NOMO-1 treated with dmso at 0.1 percent for 144 hours (cell line): ENCODE results near the gene BPIFB2.

Experiments used
- DNase-seq: peaks from one replicate; lab custom pipeline; 2025; ENCODE audit not compliant: unreplicated experiment; lab: John Stamatoyannopoulos, UW

Gene BPIFB2

GRCh38 chr20:33067806-33068205 is 60.3 kb downstream of the BPIFB2 start:
- DNase-seq: no peak

- no peak for DNase-seq
Observed at GRCh38 chr20:33068251-33068939, 60.9 kb downstream of the BPIFB2 start.

GRCh38 chr20:33069673-33070072 is 62.2 kb downstream of the BPIFB2 start:
- no peak for DNase-seq

- no peak for DNase-seq
Observed at GRCh38 chr20:33070111-33071053, 62.9 kb downstream of the BPIFB2 start.

GRCh38 chr20:33071198-33071597 is 63.7 kb downstream of the BPIFB2 start:
- DNase-seq: no peak

- DNase-seq: no peak
Observed at GRCh38 chr20:33072362-33072761, 64.9 kb downstream of the BPIFB2 start.

GRCh38 chr20:33072813-33073212 is 65.3 kb downstream of the BPIFB2 start:
- no peak for DNase-seq
